Endodermal cell (in vitro differentiated cells): Measurements from ENCODE around the gene CPLANE1. TPM values are rescaled to one million over a fixed set of nuclear protein-coding genes. Genes with fewer than 3 reads are reported as not detected.
"Not testable (repeated sequence)": the region's sequence is repeated elsewhere in the genome, so short reads cannot be mapped to it uniquely, and the experiment has no call there.

Source experiments
- DNase-seq: peaks from one replicate; pipeline ENCODE4 v3.0.0-alpha.2; 2017
- H3K27ac ChIP-seq: 2 replicates; pipeline ENCODE4 v1.5.1; 2013; ENCODE audit warnings: mild to moderate bottlenecking, low read depth, low read length, moderate library complexity
- H3K27me3 ChIP-seq: 2 replicates; pipeline ENCODE4 v1.6.1; 2013; ENCODE audit warnings: mild to moderate bottlenecking, low read length, moderate library complexity; ENCODE audit not compliant: insufficient read depth, control insufficient read depth, poor library complexity, severe bottlenecking
- H3K36me3 ChIP-seq: 2 replicates; pipeline ENCODE4 v1.7.0; 2013; ENCODE audit warnings: mild to moderate bottlenecking, low read length, moderate library complexity; ENCODE audit not compliant: control insufficient read depth, insufficient read depth
- H3K4me1 ChIP-seq: one replicate; pipeline ENCODE4 v1.7.0; 2013; ENCODE audit warnings: low read length; ENCODE audit not compliant: control insufficient read depth, insufficient read depth
- H3K4me3 ChIP-seq: 2 replicates; pipeline ENCODE4 v1.5.1; 2013; ENCODE audit warnings: mild to moderate bottlenecking, low read length, moderate library complexity
- H3K9ac ChIP-seq: 2 replicates; pipeline ENCODE4 v1.6.1; 2013; ENCODE audit warnings: mild to moderate bottlenecking, low read length, moderate library complexity; ENCODE audit not compliant: poor library complexity, severe bottlenecking; ENCODE audit errors: extremely low read depth
- H3K9me3 ChIP-seq: 2 replicates; pipeline ENCODE4 v1.6.1; 2013; ENCODE audit warnings: mild to moderate bottlenecking, low read length, moderate library complexity; ENCODE audit not compliant: control insufficient read depth
- H3K27ac Mint-ChIP-seq: 2 replicates; pipeline ENCODE4 v1.8.0; 2020; ENCODE audit warnings: mixed read lengths
- H3K27me3 Mint-ChIP-seq: 2 replicates; pipeline ENCODE4 v1.8.0; 2021; ENCODE audit warnings: mild to moderate bottlenecking, mixed read lengths; ENCODE audit not compliant: insufficient read depth
- H3K36me3 Mint-ChIP-seq: 2 replicates; pipeline ENCODE4 v1.8.0; 2020; ENCODE audit warnings: low read depth, mixed read lengths
- H3K4me1 Mint-ChIP-seq: 2 replicates; pipeline ENCODE4 v1.8.0; 2020; ENCODE audit warnings: mixed read lengths
- H3K4me3 Mint-ChIP-seq: 2 replicates; pipeline ENCODE4 v1.8.0; 2020; ENCODE audit warnings: mild to moderate bottlenecking, moderate library complexity, mixed read lengths
- H3K9me3 Mint-ChIP-seq: 2 replicates; pipeline ENCODE4 v1.8.0; 2020; ENCODE audit warnings: mild to moderate bottlenecking, mixed read lengths
- WGBS, 2 experiments: methylation state at CpG; one replicate each; pipeline versions ENCODE4 v1.1.5 to v1.1.7; 2013; ENCODE audit warnings: missing lambda C conversion rate in 2 of 2, mixed read lengths in 1 of 2; ENCODE audit not compliant: insufficient coverage in 1 of 2, insufficient read length in 1 of 2; 5-methylcytosine and 5-hydroxymethylcytosine counted together
- long read RNA-seq, 4 experiments: library from polyadenylated mRNA in 2 of 4; library from RNA in 1 of 4; library from capped mRNA in 1 of 4; stranded (forward) in 3 of 4; unstranded in 1 of 4; transcript quantifications; one replicate each; pipeline ENCODE4 v2.0.0, GENCODE V29; 2020 to 2021; ENCODE audit warnings: inconsistent platforms in 1 of 4
- polyA plus RNA-seq, 2 experiments: library from polyadenylated mRNA; stranded (reverse); fragments of 50-300 nt; gene quantifications; one replicate each; pipeline ENCODE4 v1.2.3, GENCODE V29; 2013
- total RNA-seq, 2 donors: library from RNA; stranded (reverse); fragmentation: NEBNext Ultra II Directional in 1 of 2; extraction: Animal tissue kit (Norgen Biotek cat#: 25700) in 1 of 2; gene quantifications; 2 replicates in 1 of 2; 3 replicates in 1 of 2; pipeline ENCODE4 v1.2.1, GENCODE V29; 2021
- TF ChIP-seq, protein P1 (sequence below): fragments of 200-600 bp; sonication (generic); conservative IDR thresholded peaks from 2 replicates; pipeline ENCODE4 v1.5.0; 2021; ENCODE audit warnings: antibody characterized with exemption, mild to moderate bottlenecking

Gene CPLANE1
- 10 to 100 TPM; 17.2 to 22.8 TPM for total RNA-seq
- polyA plus RNA-seq (2013, experiment 1 of 2): 17.6 TPM
- polyA plus RNA-seq (2013, experiment 2 of 2): 18.3 TPM
- long read RNA-seq, experiment 1, partial matches to known transcripts: 2 of 6 reads
- long read RNA-seq, experiment 1, other reads (novel, unspliced or antisense): 4 of 6 reads
- long read RNA-seq, experiment 2, partial matches to known transcripts: 7 of 22 reads
- long read RNA-seq, experiment 2, other reads (novel, unspliced or antisense): 15 of 22 reads
- long read RNA-seq, experiment 3, partial matches to known transcripts: 11 of 17 reads
- long read RNA-seq, experiment 3, other reads (novel, unspliced or antisense): 6 of 17 reads
- long read RNA-seq, experiment 4, partial matches to known transcripts: 3 of 3 reads
- long read RNA-seq, experiment 4, other reads (novel, unspliced or antisense): 0 of 3 reads

GRCh38 chr5:37248970-37249814 lies at the start of gene CPLANE1:
Gene CPLANE1, minus strand, starts transcription at chr5:37249376. Its CDS starts 1,678 bp downstream, at chr5:37247698.
- WGBS, 2 experiments: 1 to 3% methylated on average over 44 to 88 of the region's 88 CpGs
- H3K4me1 Mint-ChIP-seq: peaks cover 4% of the 10 kb centered on the region
- peaks cover 8% of the 10 kb centered on the region for H3K9me3 Mint-ChIP-seq
- H3K36me3 Mint-ChIP-seq: peaks cover 1% of the 10 kb centered on the region
- peak within 1 kb of the TSS; percentile 92 for H3K27ac Mint-ChIP-seq
- H3K27me3 Mint-ChIP-seq: no peaks in the 10 kb centered on the region
- Histone ChIP-seq H3K4me3 (peak within 1 kb of the TSS; percentile 98), H3K9ac (peak within 1 kb of the TSS; percentile 80), H3K36me3 (peaks cover 1% of the 10 kb centered on the region), H3K9me3 (no peaks in the 10 kb centered on the region), H3K4me1 (no peaks in the 10 kb centered on the region), H3K27me3 (no peaks in the 10 kb centered on the region), H3K27ac (peak within 1 kb of the TSS; percentile 86)
- TF ChIP-seq, protein P1, sequence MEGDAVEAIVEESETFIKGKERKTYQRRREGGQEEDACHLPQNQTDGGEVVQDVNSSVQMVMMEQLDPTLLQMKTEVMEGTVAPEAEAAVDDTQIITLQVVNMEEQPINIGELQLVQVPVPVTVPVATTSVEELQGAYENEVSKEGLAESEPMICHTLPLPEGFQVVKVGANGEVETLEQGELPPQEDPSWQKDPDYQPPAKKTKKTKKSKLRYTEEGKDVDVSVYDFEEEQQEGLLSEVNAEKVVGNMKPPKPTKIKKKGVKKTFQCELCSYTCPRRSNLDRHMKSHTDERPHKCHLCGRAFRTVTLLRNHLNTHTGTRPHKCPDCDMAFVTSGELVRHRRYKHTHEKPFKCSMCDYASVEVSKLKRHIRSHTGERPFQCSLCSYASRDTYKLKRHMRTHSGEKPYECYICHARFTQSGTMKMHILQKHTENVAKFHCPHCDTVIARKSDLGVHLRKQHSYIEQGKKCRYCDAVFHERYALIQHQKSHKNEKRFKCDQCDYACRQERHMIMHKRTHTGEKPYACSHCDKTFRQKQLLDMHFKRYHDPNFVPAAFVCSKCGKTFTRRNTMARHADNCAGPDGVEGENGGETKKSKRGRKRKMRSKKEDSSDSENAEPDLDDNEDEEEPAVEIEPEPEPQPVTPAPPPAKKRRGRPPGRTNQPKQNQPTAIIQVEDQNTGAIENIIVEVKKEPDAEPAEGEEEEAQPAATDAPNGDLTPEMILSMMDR: no peak
- H3K4me3 Mint-ChIP-seq: peak within 1 kb of the TSS; percentile 75
- peak; percentile 93 for DNase-seq

DNA sequence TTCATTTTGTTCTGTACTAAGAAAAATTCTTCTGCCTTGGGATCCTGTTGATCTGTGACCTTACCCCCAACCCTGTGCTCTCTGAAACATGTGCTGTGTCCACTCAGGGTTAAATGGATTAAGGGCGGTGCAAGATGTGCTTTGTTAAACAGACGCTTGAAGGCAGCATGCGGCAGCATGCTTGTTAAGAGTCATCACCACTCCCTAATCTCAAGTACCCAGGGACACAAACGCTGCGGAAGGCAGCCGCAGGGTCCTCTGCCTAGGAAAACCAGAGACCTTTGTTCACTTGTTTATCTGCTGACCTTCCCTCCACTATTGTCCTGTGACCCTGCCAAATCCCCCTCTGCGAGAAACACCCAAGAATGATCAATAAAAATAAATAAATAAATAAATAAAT lies 47.1 kb upstream of the CPLANE1 start:
- H3K9me3 Mint-ChIP-seq, H3K27ac ChIP-seq, H3K27me3 Mint-ChIP-seq, DNase-seq, H3K27ac Mint-ChIP-seq, H3K4me1 ChIP-seq, H3K4me1 Mint-ChIP-seq, H3K27me3 ChIP-seq, H3K9ac ChIP-seq, H3K4me3 ChIP-seq, H3K4me3 Mint-ChIP-seq: not testable (repeated sequence)
- H3K36me3 Mint-ChIP-seq: peaks cover 77% of the 10 kb centered on the region
- Histone ChIP-seq H3K36me3 (peaks cover 72% of the 10 kb centered on the region), H3K9me3 (peaks cover 24% of the 10 kb centered on the region)
- WGBS, 2 experiments: 97% methylated on average over 6 of the region's 7 CpGs; no CpG with 5 or more reads in 1 of the 2 experiments

- TF ChIP-seq, protein P1: no peak
- Mint-ChIP-seq H3K4me1 (no peaks in the 10 kb centered on the region), H3K27ac (no peak overlapping the region), H3K9me3 (peaks cover 76% of the 10 kb centered on the region), H3K36me3 (peaks cover 19% of the 10 kb centered on the region), H3K27me3 (no peaks in the 10 kb centered on the region), H3K4me3 (no peak overlapping the region)
- WGBS, 2 experiments: 93 to 97% methylated on average over 3 to 5 of the region's 5 CpGs
- no peak overlapping the region for H3K9ac ChIP-seq
- H3K27ac ChIP-seq: no peak overlapping the region
- H3K9me3 ChIP-seq: peaks cover 59% of the 10 kb centered on the region
- H3K27me3 ChIP-seq: no peaks in the 10 kb centered on the region
- peaks cover 6% of the 10 kb centered on the region for H3K36me3 ChIP-seq
- H3K4me1 ChIP-seq: no peaks in the 10 kb centered on the region
- no peak for DNase-seq
- H3K4me3 ChIP-seq: no peak overlapping the region
These were observed 34.1 kb upstream of the CPLANE1 start for GRCh38 chr5:37283214-37283820.
